HG03378 (cell line): ENCODE measurements around the gene SNURF.
A peak's percentile ranks its signal among the peaks of the same experiment; 100 is the strongest.
"Not testable (repeated sequence)": the region's sequence is repeated elsewhere in the genome, so short reads cannot be mapped to it uniquely, and the experiment has no call there.

Source experiments
- ATAC-seq: cut with Tn5 transposase; IDR thresholded peaks from one replicate; pipeline ENCODE4 v1.9.1; 2021; ENCODE audit warnings: mild to moderate bottlenecking, moderate library complexity; ENCODE audit not compliant: unreplicated experiment

SNURF gene

GRCh38 chr15:24954783-24955530 is at the start of gene SNURF, which contains the start of gene SNRPN:
TSS of gene SNURF (plus strand) at chr15:24954987. CDS start at chr15:24955049, 62 bp downstream.
TSS of gene SNRPN (plus strand) at chr15:24954987. CDS start at chr15:24974454, 19,467 bp downstream.
- ATAC-seq = peak; percentile 54

- no peak for ATAC-seq
Observed at GRCh38 chr15:24916305-24917009, 38.3 kb upstream of the SNURF start.

GRCh38 chr15:24917431-24917830 is 37.4 kb upstream of the SNURF start:
- ATAC-seq = no peak

- ATAC-seq = no peak
Observed at GRCh38 chr15:24919446-24919845, 35.3 kb upstream of the SNURF start.

- ATAC-seq = not testable (repeated sequence)
Observed at GRCh38 chr15:24922781-24923180, 32.0 kb upstream of the SNURF start.

GRCh38 chr15:24924153-24924552 is 30.6 kb upstream of the SNURF start:
- no peak for ATAC-seq

- no peak for ATAC-seq
Observed at GRCh38 chr15:24924621-24925020, 30.2 kb upstream of the SNURF start.

- ATAC-seq = not testable (repeated sequence)
Observed at GRCh38 chr15:24931874-24932732, 22.7 kb upstream of the SNURF start.

- no peak for ATAC-seq
Observed at GRCh38 chr15:24933716-24934115, 21.1 kb upstream of the SNURF start.

GRCh38 chr15:24938224-24938623 is 16.6 kb upstream of the SNURF start:
- ATAC-seq = not testable (repeated sequence)

- ATAC-seq = no peak
Observed at GRCh38 chr15:24940236-24940635, 14.6 kb upstream of the SNURF start.

GRCh38 chr15:24943361-24943760 is 11.4 kb upstream of the SNURF start:
- no peak for ATAC-seq

- no peak for ATAC-seq
Observed at GRCh38 chr15:24944954-24945353, 9.8 kb upstream of the SNURF start.

- ATAC-seq = no peak
Observed at GRCh38 chr15:24945711-24946110, 9.1 kb upstream of the SNURF start.

- no peak for ATAC-seq
Observed at GRCh38 chr15:24948495-24948894, 6.3 kb upstream of the SNURF start.

- ATAC-seq = no peak
Observed at GRCh38 chr15:24955531-24955921, 739 bp downstream of the SNURF start.

GRCh38 chr15:24956111-24956838 is 1.5 kb downstream of the SNURF start:
- ATAC-seq = peak; percentile 67

GRCh38 chr15:24957691-24958090 is 2.9 kb downstream of the SNURF start:
- ATAC-seq = no peak

GRCh38 chr15:24961967-24962366 is 7.2 kb downstream of the SNURF start:
- no peak for ATAC-seq

- ATAC-seq = no peak
Observed at GRCh38 chr15:24962880-24963279, 8.1 kb downstream of the SNURF start.
